GM12801 (cell line): ENCODE data around the gene GUCY2D.

Experiments
- CTCF ChIP-seq: IDR thresholded peaks from one replicate; pipeline ENCODE4 v1.5.1; 2011; ENCODE audit warnings: control low read depth; ENCODE audit not compliant: insufficient read length; ENCODE audit errors: extremely low read depth

Gene GUCY2D

GRCh38 chr17:8032442-8032841, 30.0 kb downstream of the GUCY2D start:
- TF ChIP-seq CTCF = no peak

GRCh38 chr17:8038954-8039610, 36.7 kb downstream of the GUCY2D start, which contains the start of gene ALOX15B:
Gene ALOX15B (plus strand): TSS chr17:8039059. CDS start chr17:8039156, 97 bp downstream.
- no peak for TF ChIP-seq CTCF

- TF ChIP-seq CTCF = no peak
Measured at GRCh38 chr17:8039611-8040168, 37.3 kb downstream of the GUCY2D start.

GRCh38 chr17:8041249-8041928, 39.0 kb downstream of the GUCY2D start:
- no peak for TF ChIP-seq CTCF

GRCh38 chr17:8041979-8042378, 39.6 kb downstream of the GUCY2D start:
- no peak for TF ChIP-seq CTCF

GRCh38 chr17:8044819-8045810, 42.7 kb downstream of the GUCY2D start:
- no peak for TF ChIP-seq CTCF
